Brain microvascular endothelial cell (primary cell): ENCODE measurements around the gene SQSTM1.
"Not testable (repeated sequence)": the region's sequence is repeated elsewhere in the genome, so short reads cannot be mapped to it uniquely, and the experiment has no call there.

Experiments
- DNase-seq: peaks from one replicate; pipeline ENCODE4 v3.0.0-alpha.2; 2020
- H3K27ac ChIP-seq: fragments of 250-450 bp; sonication (Bioruptor Pico); 2 replicates; pipeline ENCODE4 v1.5.1; 2020; ENCODE audit warnings: mild to moderate bottlenecking, moderate library complexity
- H3K27me3 ChIP-seq: fragments of 250-450 bp; sonication (Bioruptor Pico); replicated peaks from 2 replicates; pipeline ENCODE4 v1.5.1; 2020; ENCODE audit warnings: mild to moderate bottlenecking
- H3K36me3 ChIP-seq: fragments of 250-450 bp; sonication (Bioruptor Pico); replicated peaks from 2 replicates; pipeline ENCODE4 v1.5.1; 2020; ENCODE audit warnings: mild to moderate bottlenecking
- H3K4me3 ChIP-seq: 2 replicates; pipeline ENCODE4 v1.5.1; 2011; ENCODE audit warnings: low read depth, mild to moderate bottlenecking, control low read depth, low read length, moderate library complexity
- CTCF ChIP-seq: IDR thresholded peaks from 2 replicates; pipeline ENCODE4 v1.5.1; 2011; ENCODE audit warnings: low read depth, mild to moderate bottlenecking, moderate library complexity, low read length, control low read depth, inconsistent platforms; ENCODE audit errors: missing control alignments
- in situ Hi-C: cut with HindIII; loops from 2 replicates; pipeline ENCODE4 v1.10.0; 2017; ENCODE audit warnings: low sequenced_read_pairs, low pct_ligation_motif_present

Gene SQSTM1

GRCh38 chr5:179868541-179868940 lies 47.8 kb downstream of the SQSTM1 start:
- no peak for DNase-seq
- Histone ChIP-seq H3K36me3 (peaks cover 59% of the 10 kb centered on the region), H3K27ac (no peak overlapping the region), H3K4me3 (no peak overlapping the region), H3K27me3 (no peaks in the 10 kb centered on the region)
- in situ Hi-C loops, result no loop called here
- TF ChIP-seq CTCF, result no peak

- no peak overlapping the region for H3K27ac ChIP-seq
- no peak overlapping the region for H3K4me3 ChIP-seq
- no peak for DNase-seq
- H3K36me3 ChIP-seq, result peaks cover 53% of the 10 kb centered on the region
- no peak for TF ChIP-seq CTCF
- H3K27me3 ChIP-seq, result no peaks in the 10 kb centered on the region
- in situ Hi-C loops, result no loop called here
These were observed 48.4 kb downstream of the SQSTM1 start for GRCh38 chr5:179869101-179869500.

- peaks cover 53% of the 10 kb centered on the region for H3K36me3 ChIP-seq
- no peak overlapping the region for H3K27ac ChIP-seq
- no peaks in the 10 kb centered on the region for H3K27me3 ChIP-seq
- in situ Hi-C loops, result no loop called here
- no peak for DNase-seq
- no peak overlapping the region for H3K4me3 ChIP-seq
- no peak for TF ChIP-seq CTCF
These were observed 49.1 kb downstream of the SQSTM1 start for GRCh38 chr5:179869641-179870402.

DNA sequence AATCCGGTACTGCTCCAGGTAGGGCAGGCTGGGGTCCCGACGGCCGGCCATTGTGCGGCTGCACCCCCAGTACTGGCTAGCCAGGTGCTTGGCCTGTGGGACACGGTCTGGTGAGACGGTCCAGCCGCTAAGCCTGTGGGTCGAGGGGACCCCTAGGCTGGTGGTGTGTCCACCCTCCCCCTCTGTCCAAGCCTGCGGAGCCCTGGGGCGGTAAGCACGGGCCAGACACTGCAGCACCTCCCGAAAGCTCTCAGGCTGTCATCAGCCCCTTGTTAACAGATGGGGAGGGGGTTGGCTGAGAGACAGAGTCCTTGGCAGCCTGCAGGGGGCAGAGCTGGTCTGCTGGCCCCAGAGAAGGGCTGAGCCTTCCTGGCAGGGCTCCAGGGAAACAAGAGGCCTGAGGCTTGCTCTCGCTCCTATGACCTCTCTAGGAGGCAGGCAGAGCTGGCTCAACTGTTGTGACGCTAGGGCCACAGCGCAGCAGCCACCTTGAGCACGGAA lies 49.7 kb downstream of the SQSTM1 start:
- H3K4me3 ChIP-seq, result no peak overlapping the region
- H3K27me3 ChIP-seq, result no peaks in the 10 kb centered on the region
- peak; percentile 11 for TF ChIP-seq CTCF
- H3K27ac ChIP-seq, result no peak overlapping the region
- DNase-seq, result peak; percentile 11
- in situ Hi-C loops, result no loop called here
- peaks cover 48% of the 10 kb centered on the region for H3K36me3 ChIP-seq

GRCh38 chr5:179870952-179871351 lies 50.2 kb downstream of the SQSTM1 start:
- Histone ChIP-seq H3K27me3 (no peaks in the 10 kb centered on the region), H3K36me3 (peaks cover 48% of the 10 kb centered on the region), H3K4me3 (no peak overlapping the region), H3K27ac (no peak overlapping the region)
- TF ChIP-seq CTCF, result no peak
- no peak for DNase-seq
- in situ Hi-C loops, result no loop called here

GRCh38 chr5:179871533-179871932 lies 50.8 kb downstream of the SQSTM1 start:
- H3K4me3 ChIP-seq, H3K27me3 ChIP-seq, H3K27ac ChIP-seq, DNase-seq, in situ Hi-C loops: not testable (repeated sequence)
- peaks cover 45% of the 10 kb centered on the region for H3K36me3 ChIP-seq
